HCT116 (cell line): ENCODE results near the gene GRK1.

ENCODE experiments used
- CBX3 ChIP-seq: IDR thresholded peaks from 2 replicates; pipeline ENCODE4 v1.6.1; 2012; ENCODE audit warnings: low read depth
- CEBPB ChIP-seq: IDR thresholded peaks from 2 replicates; pipeline ENCODE4 v1.6.1; 2012; ENCODE audit warnings: low read depth
- ELF1 ChIP-seq: IDR thresholded peaks from 2 replicates; pipeline ENCODE4 v1.6.1; 2012; ENCODE audit warnings: low read depth, borderline replicate concordance
- EZH2 ChIP-seq: fragments of 200-600 bp; sonication (generic); IDR thresholded peaks from 2 replicates; pipeline ENCODE4 v1.6.1; 2017; ENCODE audit warnings: antibody characterized with exemption, mixed run types
- EZH2phosphoT487 ChIP-seq: fragments of 200-600 bp; IDR thresholded peaks from 2 replicates; pipeline ENCODE4 v1.6.1; 2018; ENCODE audit warnings: antibody characterized with exemption, borderline replicate concordance
- JUND ChIP-seq: IDR thresholded peaks from 2 replicates; pipeline ENCODE4 v1.6.1; 2012
- POLR2A ChIP-seq: IDR thresholded peaks from 2 replicates; pipeline ENCODE4 v1.7.0; 2011; ENCODE audit warnings: borderline replicate concordance; ENCODE audit not compliant: insufficient read depth, insufficient read length; ENCODE audit errors: extremely low read depth
- POLR2AphosphoS5 ChIP-seq: IDR thresholded peaks from 2 replicates; pipeline ENCODE4 v1.6.1; 2011; ENCODE audit warnings: mild to moderate bottlenecking, low read depth, low read length, moderate library complexity
- TCF7L2 ChIP-seq: IDR thresholded peaks from 2 replicates; pipeline ENCODE4 v1.7.0; 2011; ENCODE audit warnings: borderline replicate concordance, inconsistent platforms; ENCODE audit not compliant: insufficient read depth, insufficient read length; ENCODE audit errors: extremely low read depth
- TF ChIP-seq, protein P1 (sequence below), 3 experiments: fragments of 200-600 bp in 1 of 3; sonication (generic) in 1 of 3; IDR thresholded peaks in 2 of 3; conservative IDR thresholded peaks in 1 of 3; 2 replicates each; pipeline ENCODE4 v1.5.1; 2012 to 2017; ENCODE audit warnings: low read depth in 2 of 3, low read length in 2 of 3, antibody characterized with exemption in 1 of 3, borderline replicate concordance in 1 of 3, control low read depth in 1 of 3, mild to moderate bottlenecking in 1 of 3, mixed read lengths in 1 of 3, mixed run types in 1 of 3, moderate library complexity in 1 of 3; ENCODE audit not compliant: insufficient read depth in 1 of 3
- TF ChIP-seq, protein P2 (sequence below): IDR thresholded peaks from 2 replicates; pipeline ENCODE4 v1.6.1; 2012; ENCODE audit warnings: low read depth

- TF ChIP-seq, protein P1, sequence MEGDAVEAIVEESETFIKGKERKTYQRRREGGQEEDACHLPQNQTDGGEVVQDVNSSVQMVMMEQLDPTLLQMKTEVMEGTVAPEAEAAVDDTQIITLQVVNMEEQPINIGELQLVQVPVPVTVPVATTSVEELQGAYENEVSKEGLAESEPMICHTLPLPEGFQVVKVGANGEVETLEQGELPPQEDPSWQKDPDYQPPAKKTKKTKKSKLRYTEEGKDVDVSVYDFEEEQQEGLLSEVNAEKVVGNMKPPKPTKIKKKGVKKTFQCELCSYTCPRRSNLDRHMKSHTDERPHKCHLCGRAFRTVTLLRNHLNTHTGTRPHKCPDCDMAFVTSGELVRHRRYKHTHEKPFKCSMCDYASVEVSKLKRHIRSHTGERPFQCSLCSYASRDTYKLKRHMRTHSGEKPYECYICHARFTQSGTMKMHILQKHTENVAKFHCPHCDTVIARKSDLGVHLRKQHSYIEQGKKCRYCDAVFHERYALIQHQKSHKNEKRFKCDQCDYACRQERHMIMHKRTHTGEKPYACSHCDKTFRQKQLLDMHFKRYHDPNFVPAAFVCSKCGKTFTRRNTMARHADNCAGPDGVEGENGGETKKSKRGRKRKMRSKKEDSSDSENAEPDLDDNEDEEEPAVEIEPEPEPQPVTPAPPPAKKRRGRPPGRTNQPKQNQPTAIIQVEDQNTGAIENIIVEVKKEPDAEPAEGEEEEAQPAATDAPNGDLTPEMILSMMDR (IDR thresholded peaks at IDR 0.05 in 2 of 3, conservative IDR thresholded peaks at IDR 0.05 in 1 of 3; ENCODE audit: borderline replicate concordance in 1 of 3, insufficient read depth in 1 of 3, low read depth in 2 of 3, low read length in 2 of 3) = no peak
- TF ChIP-seq EZH2 (no peak), POLR2A (no peak), EZH2phosphoT487 (no peak), JUND (no peak), CBX3 (no peak), TCF7L2 (no peak), POLR2AphosphoS5 (no peak), ELF1 (no peak), CEBPB (no peak)
- TF ChIP-seq, protein P2, sequence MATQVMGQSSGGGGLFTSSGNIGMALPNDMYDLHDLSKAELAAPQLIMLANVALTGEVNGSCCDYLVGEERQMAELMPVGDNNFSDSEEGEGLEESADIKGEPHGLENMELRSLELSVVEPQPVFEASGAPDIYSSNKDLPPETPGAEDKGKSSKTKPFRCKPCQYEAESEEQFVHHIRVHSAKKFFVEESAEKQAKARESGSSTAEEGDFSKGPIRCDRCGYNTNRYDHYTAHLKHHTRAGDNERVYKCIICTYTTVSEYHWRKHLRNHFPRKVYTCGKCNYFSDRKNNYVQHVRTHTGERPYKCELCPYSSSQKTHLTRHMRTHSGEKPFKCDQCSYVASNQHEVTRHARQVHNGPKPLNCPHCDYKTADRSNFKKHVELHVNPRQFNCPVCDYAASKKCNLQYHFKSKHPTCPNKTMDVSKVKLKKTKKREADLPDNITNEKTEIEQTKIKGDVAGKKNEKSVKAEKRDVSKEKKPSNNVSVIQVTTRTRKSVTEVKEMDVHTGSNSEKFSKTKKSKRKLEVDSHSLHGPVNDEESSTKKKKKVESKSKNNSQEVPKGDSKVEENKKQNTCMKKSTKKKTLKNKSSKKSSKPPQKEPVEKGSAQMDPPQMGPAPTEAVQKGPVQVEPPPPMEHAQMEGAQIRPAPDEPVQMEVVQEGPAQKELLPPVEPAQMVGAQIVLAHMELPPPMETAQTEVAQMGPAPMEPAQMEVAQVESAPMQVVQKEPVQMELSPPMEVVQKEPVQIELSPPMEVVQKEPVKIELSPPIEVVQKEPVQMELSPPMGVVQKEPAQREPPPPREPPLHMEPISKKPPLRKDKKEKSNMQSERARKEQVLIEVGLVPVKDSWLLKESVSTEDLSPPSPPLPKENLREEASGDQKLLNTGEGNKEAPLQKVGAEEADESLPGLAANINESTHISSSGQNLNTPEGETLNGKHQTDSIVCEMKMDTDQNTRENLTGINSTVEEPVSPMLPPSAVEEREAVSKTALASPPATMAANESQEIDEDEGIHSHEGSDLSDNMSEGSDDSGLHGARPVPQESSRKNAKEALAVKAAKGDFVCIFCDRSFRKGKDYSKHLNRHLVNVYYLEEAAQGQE = no peak
These were observed 15.3 kb upstream of the GRK1 start for GRCh38 chr13:113651511-113652403.
